ENCODE data around the gene KCNMA1. TPM values are rescaled to one million over a fixed set of nuclear protein-coding genes. Genes with fewer than 3 reads are reported as not detected.
A peak's percentile ranks its signal among the peaks of the same experiment; 100 is the strongest.

Gene KCNMA1
- total RNA-seq, 8 experiments from 2014 or later, result 4.3 to 81.4 (median 17.3) TPM

GRCh38 chr10:77165445-77166208, 472.0 kb downstream of the KCNMA1 start:
- 0 to 60% (median 37%) methylated on average over 1 to 13 of the region's 13 CpGs; no CpG with 5 or more reads in 1 of the 10 experiments for WGBS, 10 experiments
- in situ Hi-C loops (cut with MboI; ENCODE audit: low pct_unique_long_range_greater_than_20kb in 2 of 9, low sequenced_read_pairs in 9 of 9, unreplicated experiment in 9 of 9), result loop anchor here in 5 of 9 experiments (5.0 to 25.0 kb wide), 3 partner anchors 472 to 479 kb away; partner anchors contain the start of gene KCNMA1 (in 3 of the 5)
- Histone ChIP-seq H3K4me1 (replicated peaks in 1 of 2) (peaks cover 20 to 34% of the 10 kb centered on the region in 2 donors), H3K4me3 (no peak overlapping the region), H3K27ac (no peak overlapping the region)
- ATAC-seq (replicated peaks in 6 of 8), result peak; percentile 8 to 77 (median 35)

- Histone ChIP-seq H3K27ac (no peak overlapping the region), H3K4me3 (no peak overlapping the region), H3K4me1 (replicated peaks in 1 of 2) (peaks cover 27 to 37% of the 10 kb centered on the region in 2 donors)
- 29 to 76% (median 53%) methylated on average over 2 to 5 of the region's 5 CpGs; no CpG with 5 or more reads in 1 of the 10 experiments for WGBS, 10 experiments
- in situ Hi-C loops (cut with MboI; ENCODE audit: low pct_unique_long_range_greater_than_20kb in 2 of 9, low sequenced_read_pairs in 9 of 9, unreplicated experiment in 9 of 9), result loop anchor here in 5 of 9 experiments (5.0 to 25.0 kb wide), 3 partner anchors 473 to 480 kb away; partner anchors contain the start of gene KCNMA1 (in 3 of the 5)
- no peak for ATAC-seq (replicated peaks in 6 of 8)
Observed at GRCh38 chr10:77164616-77165311, 472.8 kb downstream of the KCNMA1 start.

- H3K27ac ChIP-seq, result peak overlapping the region; percentile 8 to 20
- in situ Hi-C loops (cut with MboI; ENCODE audit: low pct_unique_long_range_greater_than_20kb in 2 of 9, low sequenced_read_pairs in 9 of 9, unreplicated experiment in 9 of 9), result loop anchor here in 4 of 9 experiments (10.0 to 25.0 kb wide), 2 partner anchors 473 to 481 kb away; partner anchors contain the start of gene KCNMA1 (in 3 of the 4)
- 0 to 36% (median 19%) methylated on average over 1 to 4 of the region's 4 CpGs; no CpG with 5 or more reads in 4 of the 10 experiments for WGBS, 10 experiments
- peak; percentile 85 to 97 (median 92) for ATAC-seq (replicated peaks in 6 of 8)
- H3K4me1 ChIP-seq (replicated peaks in 1 of 2), result peaks cover 30 to 46% of the 10 kb centered on the region in 2 donors
- H3K4me3 ChIP-seq, result no peak overlapping the region
Observed at GRCh38 chr10:77163670-77164348, 473.8 kb downstream of the KCNMA1 start.

- ATAC-seq (replicated peaks in 6 of 8), result no peak
- in situ Hi-C loops (cut with MboI; ENCODE audit: low pct_unique_long_range_greater_than_20kb in 2 of 9, low sequenced_read_pairs in 9 of 9, unreplicated experiment in 9 of 9), result loop anchor here in 4 of 9 experiments (10.0 to 25.0 kb wide), 2 partner anchors 475 to 482 kb away; partner anchors contain the start of gene KCNMA1 (in 3 of the 4)
- 9 to 96% (median 84%) methylated on average over 3 to 4 of the region's 4 CpGs; no CpG with 5 or more reads in 1 of the 10 experiments for WGBS, 10 experiments
- no peak overlapping the region for H3K4me3 ChIP-seq
- peaks cover 30 to 54% of the 10 kb centered on the region in 2 donors for H3K4me1 ChIP-seq (replicated peaks in 1 of 2)
- no peak overlapping the region for H3K27ac ChIP-seq
Observed at GRCh38 chr10:77162697-77163096, 474.9 kb downstream of the KCNMA1 start.

- WGBS, 10 experiments, result 13 to 29% methylated on average over 1 of the region's 1 CpG; no CpG with 5 or more reads in 8 of the 10 experiments
- Histone ChIP-seq H3K27ac (no peak overlapping the region), H3K4me3 (no peak overlapping the region), H3K4me1 (replicated peaks in 1 of 2) (peaks cover 30 to 49% of the 10 kb centered on the region in 2 donors)
- in situ Hi-C loops (cut with MboI; ENCODE audit: low pct_unique_long_range_greater_than_20kb in 2 of 9, low sequenced_read_pairs in 9 of 9, unreplicated experiment in 9 of 9), result loop anchor here in 4 of 9 experiments (10.0 to 25.0 kb wide), 2 partner anchors 477 to 484 kb away; partner anchors contain the start of gene KCNMA1 (in 3 of the 4)
- ATAC-seq (replicated peaks in 6 of 8), result peak; percentile 37 to 66 (median 52)
Observed at GRCh38 chr10:77160679-77161078, 476.9 kb downstream of the KCNMA1 start.

- in situ Hi-C loops (cut with MboI; ENCODE audit: low pct_unique_long_range_greater_than_20kb in 2 of 9, low sequenced_read_pairs in 9 of 9, unreplicated experiment in 9 of 9), result loop anchor here in 4 of 9 experiments (10.0 to 25.0 kb wide), 2 partner anchors 478 to 485 kb away; partner anchors contain the start of gene KCNMA1 (in 3 of the 4)
- no peak for ATAC-seq (replicated peaks in 6 of 8)
- 48 to 100% (median 71%) methylated on average over 1 to 2 of the region's 2 CpGs; no CpG with 5 or more reads in 2 of the 10 experiments for WGBS, 10 experiments
- Histone ChIP-seq H3K4me3 (no peak overlapping the region), H3K27ac (no peak overlapping the region), H3K4me1 (replicated peaks in 1 of 2) (peaks cover 28 to 39% of the 10 kb centered on the region in 2 donors)
Observed at GRCh38 chr10:77159538-77160110, 478.0 kb downstream of the KCNMA1 start.

- peaks cover 20 to 29% of the 10 kb centered on the region in 2 donors for H3K4me1 ChIP-seq (replicated peaks in 1 of 2)
- in situ Hi-C loops (cut with MboI; ENCODE audit: low pct_unique_long_range_greater_than_20kb in 2 of 9, low sequenced_read_pairs in 9 of 9, unreplicated experiment in 9 of 9), result loop anchor here in 3 of 9 experiments (25.0 kb wide), 1 partner anchor 479 kb away; the partner anchor contains the start of gene KCNMA1 (in 3 of the 3)
- no peak overlapping the region for H3K27ac ChIP-seq
- no peak overlapping the region for H3K4me3 ChIP-seq
- ATAC-seq (replicated peaks in 6 of 8), result peak in 1 of 8 experiments; percentile 11
- WGBS, 10 experiments, result 80 to 100% (median 100%) methylated on average over 1 to 3 of the region's 3 CpGs
Observed at GRCh38 chr10:77158666-77159065, 478.9 kb downstream of the KCNMA1 start.

- WGBS, 10 experiments, result 82 to 100% (median 89%) methylated on average over 1 to 9 of the region's 9 CpGs
- Histone ChIP-seq H3K27ac (no peak overlapping the region), H3K4me1 (replicated peaks in 1 of 2) (peaks cover 15 to 24% of the 10 kb centered on the region in 2 donors), H3K4me3 (no peak overlapping the region)
- in situ Hi-C loops (cut with MboI; ENCODE audit: low pct_unique_long_range_greater_than_20kb in 2 of 9, low sequenced_read_pairs in 9 of 9, unreplicated experiment in 9 of 9), result loop anchor here in 3 of 9 experiments (25.0 kb wide), 1 partner anchor 480 kb away; the partner anchor contains the start of gene KCNMA1 (in 3 of the 3)
- ATAC-seq (replicated peaks in 6 of 8), result no peak
Observed at GRCh38 chr10:77157248-77158019, 480.2 kb downstream of the KCNMA1 start.

GRCh38 chr10:77156406-77156879, 481.2 kb downstream of the KCNMA1 start:
- in situ Hi-C loops (cut with MboI; ENCODE audit: low pct_unique_long_range_greater_than_20kb in 2 of 9, low sequenced_read_pairs in 9 of 9, unreplicated experiment in 9 of 9), result loop anchor here in 3 of 9 experiments (25.0 kb wide), 1 partner anchor 481 kb away; the partner anchor contains the start of gene KCNMA1 (in 3 of the 3)
- H3K4me1 ChIP-seq (replicated peaks in 1 of 2), result peaks cover 15 to 24% of the 10 kb centered on the region in 2 donors
- no peak overlapping the region for H3K4me3 ChIP-seq
- 19 to 80% (median 56%) methylated on average over 1 to 5 of the region's 5 CpGs; no CpG with 5 or more reads in 1 of the 10 experiments for WGBS, 10 experiments
- ATAC-seq (replicated peaks in 6 of 8), result peak in 2 of 8 experiments; percentile 46 to 51
- no peak overlapping the region for H3K27ac ChIP-seq

- in situ Hi-C loops (cut with MboI; ENCODE audit: low pct_unique_long_range_greater_than_20kb in 2 of 9, low sequenced_read_pairs in 9 of 9, unreplicated experiment in 9 of 9), result loop anchor here in 3 of 9 experiments (25.0 kb wide), 1 partner anchor 485 kb away; the partner anchor contains the start of gene KCNMA1 (in 3 of the 3)
- Histone ChIP-seq H3K27ac (no peak overlapping the region), H3K4me1 (replicated peaks in 1 of 2) (peaks cover 9 to 15% of the 10 kb centered on the region in 2 donors), H3K4me3 (no peak overlapping the region)
- no peak for ATAC-seq (replicated peaks in 6 of 8)
- WGBS, 10 experiments, result 63 to 100% (median 80%) methylated on average over 1 of the region's 1 CpG; no CpG with 5 or more reads in 7 of the 10 experiments
Observed at GRCh38 chr10:77152256-77152655, 485.4 kb downstream of the KCNMA1 start.

GRCh38 chr10:77151408-77151807, 486.2 kb downstream of the KCNMA1 start:
- in situ Hi-C loops (cut with MboI; ENCODE audit: low pct_unique_long_range_greater_than_20kb in 2 of 9, low sequenced_read_pairs in 9 of 9, unreplicated experiment in 9 of 9), result loop anchor here in 3 of 9 experiments (25.0 kb wide), 1 partner anchor 486 kb away; the partner anchor contains the start of gene KCNMA1 (in 3 of the 3)
- WGBS, 10 experiments, result 100% methylated on average over 1 of the region's 1 CpG; no CpG with 5 or more reads in 6 of the 10 experiments

More at GRCh38 chr10:77151408-77151807, 486.2 kb downstream of the KCNMA1 start:
- ATAC-seq (replicated peaks in 6 of 8), result peak in 3 of 8 experiments; percentile 65 to 83 (median 67)
- Histone ChIP-seq H3K4me3 (no peak overlapping the region), H3K4me1 (replicated peaks in 1 of 2) (peaks cover 14 to 22% of the 10 kb centered on the region in 2 donors), H3K27ac (no peak overlapping the region)
